BLaER1 treated with 17β-estradiol and CSF1 and Interleukin-3, amounts not matched to agents 10 nM and 100 nM (cell line): ENCODE results near the gene BMPER.

Source experiments
- H3K27ac ChIP-seq, 11 experiments: shearing (Covaris generic); formaldehyde crosslinking; 2 replicates each; pipeline ENCODE4 v1.8.1; 2022
- H3K27me3 ChIP-seq, 11 experiments: shearing (Covaris generic); formaldehyde crosslinking; 2 replicates each; pipeline ENCODE4 v1.8.1; 2022
- H3K36me3 ChIP-seq, 11 experiments: shearing (Covaris generic); formaldehyde crosslinking; 2 replicates each; pipeline ENCODE4 v1.8.1; 2022
- H3K4me1 ChIP-seq, 10 experiments: shearing (Covaris generic); formaldehyde crosslinking; 2 replicates each; pipeline ENCODE4 v1.8.1; 2022
- H3K4me2 ChIP-seq, 11 experiments: shearing (Covaris generic); formaldehyde crosslinking; 2 replicates each; pipeline ENCODE4 v1.8.1; 2022
- H3K4me3 ChIP-seq, 10 experiments: shearing (Covaris generic); formaldehyde crosslinking; 2 replicates each; pipeline ENCODE4 v1.8.1; 2022
- H3K9ac ChIP-seq, 11 experiments: shearing (Covaris generic); formaldehyde crosslinking; 2 replicates each; pipeline ENCODE4 v1.8.1; 2022
- H3K9me3 ChIP-seq, 11 experiments: shearing (Covaris generic); formaldehyde crosslinking; replicated peaks in 1 of 11; 2 replicates each; pipeline ENCODE4 v1.8.1; 2022
- H4K20me1 ChIP-seq, 11 experiments: shearing (Covaris generic); formaldehyde crosslinking; 2 replicates each; pipeline ENCODE4 v1.8.1; 2022
- Cebpa-rat ChIP-seq, 11 experiments: shearing (Covaris generic); IDR thresholded peaks; 2 replicates each; pipeline ENCODE4 v1.8.1; 2022

Gene BMPER

DNA sequence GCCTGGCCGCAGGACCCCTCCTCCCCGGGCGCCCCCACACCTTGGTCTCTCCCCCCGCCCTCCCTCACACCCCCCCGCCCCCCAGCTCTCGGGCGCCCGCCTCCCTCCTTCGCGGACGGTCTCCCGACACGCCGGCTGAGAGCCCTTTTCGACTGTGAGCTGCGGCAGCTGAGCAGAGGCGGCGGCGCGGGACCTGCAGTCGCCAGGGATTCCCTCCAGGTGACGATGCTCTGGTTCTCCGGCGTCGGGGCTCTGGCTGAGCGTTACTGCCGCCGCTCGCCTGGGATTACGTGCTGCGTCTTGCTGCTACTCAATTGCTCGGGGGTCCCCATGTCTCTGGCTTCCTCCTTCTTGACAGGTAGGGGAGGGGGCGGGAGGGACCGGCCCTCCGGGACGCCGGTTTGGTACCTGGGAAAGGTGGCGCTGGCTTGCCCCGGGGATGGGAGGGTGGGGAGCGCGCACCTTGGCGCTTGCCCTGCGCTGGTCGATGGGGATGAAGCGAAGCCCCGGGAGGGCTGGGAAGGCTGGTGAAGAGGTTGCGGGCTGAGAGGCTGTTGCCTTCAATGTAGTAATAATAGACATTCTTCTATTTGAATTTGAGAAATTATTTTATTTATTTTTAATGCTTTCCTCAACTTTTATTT is at the start of gene BMPER:
Gene BMPER (plus strand): TSS at position 151 of the 644 bp plus-strand sequence. CDS start 75 bp downstream, at position 226.
- no peak for TF ChIP-seq Cebpa-rat (IDR thresholded peaks at IDR 0.05)
- Histone ChIP-seq H3K9ac (peak within 1 kb of the TSS; percentile 57 to 77 (median 68)), H4K20me1 (peaks cover 0 to 7% (median 0%) of the 10 kb centered on the region in 11 experiments; a peak in 2 of 22 replicates), H3K4me1 (peaks cover 0 to 12% (median 7%) of the 10 kb centered on the region in 10 experiments; a peak in 13 of 20 replicates), H3K27ac (peak within 1 kb of the TSS in 2 of 11 experiments; percentile 5 to 15; a peak in 2 of 22 replicates), H3K4me2 (peak within 1 kb of the TSS; percentile 86 to 100 (median 97)), H3K4me3 (peak within 1 kb of the TSS; percentile 63 to 74 (median 70)), H3K36me3 (no peaks in the 10 kb centered on the region), H3K27me3 (peaks cover 57 to 67% (median 62%) of the 10 kb centered on the region in 11 experiments), H3K9me3 (no peaks in the 10 kb centered on the region)

DNA sequence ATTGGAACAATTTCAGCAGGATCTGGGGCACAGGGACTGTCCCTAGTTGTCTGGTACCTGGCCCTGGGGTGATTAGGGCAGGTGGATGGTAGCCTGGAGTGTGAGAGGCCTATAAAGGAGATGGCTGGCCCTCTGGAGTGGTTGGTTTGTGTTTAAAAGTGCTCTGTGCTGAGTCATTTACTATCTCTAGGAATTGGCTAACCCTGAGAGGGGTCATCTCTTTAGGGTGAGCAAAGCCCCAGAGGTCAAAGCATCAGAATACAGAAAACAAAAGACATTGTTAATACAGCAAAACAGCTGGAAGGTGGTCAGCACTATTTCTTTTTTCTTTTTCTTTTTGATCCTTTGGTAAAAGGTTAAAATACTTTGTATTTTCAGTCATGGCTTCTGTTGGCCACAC is 43.4 kb upstream of the BMPER start:
- Histone ChIP-seq H3K9ac (no peak overlapping the region), H3K36me3 (no peaks in the 10 kb centered on the region), H3K27me3 (no peaks in the 10 kb centered on the region), H3K4me3 (no peak overlapping the region), H3K27ac (no peak overlapping the region), H3K9me3 (peaks cover 5 to 25% (median 14%) of the 10 kb centered on the region in 11 experiments; a peak in 16 of 22 replicates), H4K20me1 (no peaks in the 10 kb centered on the region), H3K4me2 (no peak overlapping the region), H3K4me1 (no peaks in the 10 kb centered on the region)
- TF ChIP-seq Cebpa-rat (IDR thresholded peaks at IDR 0.05), result no peak

DNA sequence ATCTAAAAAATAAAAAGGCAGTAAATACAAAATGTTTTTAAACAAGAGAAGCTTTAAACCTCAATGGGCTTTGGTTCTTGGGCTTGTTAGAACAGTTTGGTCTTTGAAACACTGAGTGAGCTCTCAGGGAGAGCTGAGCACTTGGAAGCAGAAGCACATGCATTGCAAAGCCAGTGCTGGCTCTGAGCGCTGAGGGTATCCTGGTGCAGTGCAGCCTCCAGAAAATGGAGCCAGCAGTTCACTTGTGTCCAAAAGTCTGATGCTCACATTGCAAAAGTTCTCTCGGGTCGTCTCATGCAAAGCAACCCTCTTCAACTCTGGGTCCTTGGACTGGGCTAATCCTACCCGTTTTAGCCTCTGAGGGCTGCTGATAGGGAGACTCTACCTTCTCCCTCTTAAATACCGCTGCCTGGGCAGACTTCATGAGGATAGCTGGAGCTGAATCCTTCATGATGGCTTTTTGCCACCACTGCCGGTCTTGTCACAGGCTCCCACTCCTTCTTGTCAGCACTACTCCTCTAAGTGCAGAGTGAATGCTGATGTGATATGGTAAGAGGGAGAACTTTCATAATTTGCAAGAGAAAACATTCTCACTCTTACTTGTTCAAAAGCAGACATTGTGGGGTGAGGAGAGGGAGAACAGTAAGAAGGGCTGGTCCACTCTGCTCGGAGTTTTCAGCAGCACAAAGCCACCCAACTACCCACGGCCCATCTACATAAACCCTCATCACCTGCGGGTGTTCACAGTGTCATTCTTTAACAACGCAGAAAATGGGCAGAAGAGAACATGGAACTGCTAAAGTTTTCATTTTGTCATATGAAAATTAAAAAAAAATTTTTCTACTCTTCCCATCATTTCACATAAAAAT is 42.2 kb upstream of the BMPER start:
- H3K9me3 ChIP-seq, result peaks cover 5 to 25% (median 14%) of the 10 kb centered on the region in 11 experiments; a peak in 16 of 22 replicates
- no peak overlapping the region for H3K4me2 ChIP-seq
- H3K27ac ChIP-seq, result no peak overlapping the region
- no peaks in the 10 kb centered on the region for H3K4me1 ChIP-seq
- no peak overlapping the region for H3K4me3 ChIP-seq
- no peak for TF ChIP-seq Cebpa-rat (IDR thresholded peaks at IDR 0.05)
- H4K20me1 ChIP-seq, result no peaks in the 10 kb centered on the region
- no peaks in the 10 kb centered on the region for H3K27me3 ChIP-seq
- H3K36me3 ChIP-seq, result no peaks in the 10 kb centered on the region
- no peak overlapping the region for H3K9ac ChIP-seq

DNA sequence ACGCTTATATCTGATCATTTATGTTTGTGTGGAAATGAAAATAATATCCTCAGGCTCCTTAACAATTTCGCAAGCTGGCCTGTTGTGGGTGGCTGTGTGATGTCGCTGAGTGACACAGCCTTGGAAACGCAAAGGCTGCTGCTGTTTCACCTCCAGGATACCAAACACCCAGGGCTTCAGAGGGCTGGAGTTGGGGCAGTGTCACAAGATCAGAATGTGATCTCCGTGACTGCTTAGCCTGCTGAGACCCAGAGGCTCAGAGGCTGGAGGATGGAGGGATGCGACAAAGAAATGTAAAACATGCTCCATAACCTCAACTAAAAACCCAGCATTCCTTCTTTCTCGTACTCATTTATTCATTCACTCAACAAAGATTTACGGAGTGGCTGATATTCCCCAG is 37.2 kb upstream of the BMPER start:
- H3K4me3 ChIP-seq, result no peak overlapping the region
- H3K27me3 ChIP-seq, result no peaks in the 10 kb centered on the region
- H4K20me1 ChIP-seq, result no peaks in the 10 kb centered on the region
- TF ChIP-seq Cebpa-rat (IDR thresholded peaks at IDR 0.05), result no peak
- H3K4me1 ChIP-seq, result no peaks in the 10 kb centered on the region
- H3K9ac ChIP-seq, result no peak overlapping the region
- peaks cover 0 to 7% (median 5%) of the 10 kb centered on the region in 11 experiments; a peak in 8 of 22 replicates for H3K9me3 ChIP-seq
- no peak overlapping the region for H3K27ac ChIP-seq
- no peaks in the 10 kb centered on the region for H3K36me3 ChIP-seq
- no peak overlapping the region for H3K4me2 ChIP-seq

DNA sequence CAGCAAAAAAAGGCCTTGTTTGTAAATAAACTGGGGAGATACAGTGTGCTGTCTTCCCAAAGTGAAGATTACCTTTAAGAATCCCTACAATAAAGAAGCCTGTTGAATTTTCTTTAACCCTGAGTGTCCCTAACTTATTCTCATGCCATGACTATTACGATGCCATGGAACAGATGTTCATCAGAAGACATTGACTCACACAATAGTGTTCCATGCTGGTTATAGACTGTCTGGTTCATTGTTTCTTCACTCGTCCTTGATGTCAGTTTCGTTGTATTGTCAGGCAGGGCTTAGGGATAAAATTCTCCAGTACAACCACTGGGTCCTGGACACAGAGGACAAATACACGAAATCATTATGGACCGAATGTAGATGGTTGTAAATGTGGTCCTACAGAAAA is 36.2 kb upstream of the BMPER start:
- TF ChIP-seq Cebpa-rat (IDR thresholded peaks at IDR 0.05), result no peak
- no peak overlapping the region for H3K27ac ChIP-seq
- H4K20me1 ChIP-seq, result no peaks in the 10 kb centered on the region

DNA sequence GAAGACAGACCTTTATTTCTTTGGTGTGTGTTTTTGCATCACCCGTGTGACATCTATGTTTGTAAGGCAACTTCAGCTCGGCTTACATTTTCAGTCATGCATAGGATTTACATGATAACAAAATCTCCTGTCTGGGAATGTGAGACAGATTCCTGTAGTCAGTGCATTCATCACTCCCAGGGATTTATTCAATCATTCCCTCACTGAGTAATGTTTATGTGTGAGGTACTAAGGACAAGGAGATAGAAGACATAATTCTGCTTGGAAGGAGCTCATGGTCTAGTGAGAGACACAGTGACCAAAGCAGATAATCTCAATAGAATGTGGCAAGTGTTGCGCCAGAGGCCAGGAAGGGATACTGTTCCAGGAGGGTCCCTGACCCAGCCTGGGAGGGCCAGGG is 35.2 kb upstream of the BMPER start:
- Histone ChIP-seq H3K4me2 (no peak overlapping the region), H3K4me1 (peaks cover 0 to 9% (median 6%) of the 10 kb centered on the region in 10 experiments; a peak in 11 of 20 replicates), H3K27ac (no peak overlapping the region), H3K9ac (no peak overlapping the region), H3K4me3 (no peak overlapping the region), H3K9me3 (peaks cover 0 to 7% (median 5%) of the 10 kb centered on the region in 11 experiments; a peak in 8 of 22 replicates), H3K27me3 (no peaks in the 10 kb centered on the region), H4K20me1 (no peaks in the 10 kb centered on the region), H3K36me3 (no peaks in the 10 kb centered on the region)
- TF ChIP-seq Cebpa-rat (IDR thresholded peaks at IDR 0.05), result no peak

More for the DNA sequence above, 36.2 kb upstream of the BMPER start:
- Histone ChIP-seq H3K9me3 (peaks cover 0 to 7% (median 5%) of the 10 kb centered on the region in 11 experiments; a peak in 8 of 22 replicates), H3K36me3 (no peaks in the 10 kb centered on the region), H3K4me3 (no peak overlapping the region), H3K4me2 (no peak overlapping the region), H3K27me3 (no peaks in the 10 kb centered on the region), H3K9ac (no peak overlapping the region), H3K4me1 (no peaks in the 10 kb centered on the region)

DNA sequence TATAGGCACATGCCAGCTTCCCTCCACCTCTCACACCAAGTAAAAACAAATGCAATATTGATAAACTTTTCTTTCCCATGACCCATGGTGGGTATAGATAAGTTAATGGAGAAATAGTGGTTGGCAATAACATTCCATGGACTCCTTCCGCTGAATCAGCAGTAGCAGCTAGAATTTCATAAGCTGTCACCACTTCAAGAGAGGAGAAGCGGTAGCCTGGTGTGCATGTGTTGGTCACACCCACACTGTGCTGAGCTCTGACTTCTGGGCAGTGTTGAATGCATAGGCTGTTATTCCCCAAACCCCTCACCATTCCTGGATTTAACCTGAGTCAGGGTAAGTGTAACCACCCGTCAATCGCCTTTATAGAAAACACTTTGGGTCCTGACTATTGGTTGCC is 32.5 kb upstream of the BMPER start:
- Histone ChIP-seq H3K9ac (no peak overlapping the region), H3K4me1 (peaks cover 0 to 13% (median 7%) of the 10 kb centered on the region in 10 experiments; a peak in 12 of 20 replicates), H3K9me3 (no peaks in the 10 kb centered on the region), H3K4me2 (no peak overlapping the region), H3K27ac (no peak overlapping the region), H4K20me1 (no peaks in the 10 kb centered on the region), H3K36me3 (no peaks in the 10 kb centered on the region), H3K27me3 (no peaks in the 10 kb centered on the region), H3K4me3 (no peak overlapping the region)
- no peak for TF ChIP-seq Cebpa-rat (IDR thresholded peaks at IDR 0.05)

DNA sequence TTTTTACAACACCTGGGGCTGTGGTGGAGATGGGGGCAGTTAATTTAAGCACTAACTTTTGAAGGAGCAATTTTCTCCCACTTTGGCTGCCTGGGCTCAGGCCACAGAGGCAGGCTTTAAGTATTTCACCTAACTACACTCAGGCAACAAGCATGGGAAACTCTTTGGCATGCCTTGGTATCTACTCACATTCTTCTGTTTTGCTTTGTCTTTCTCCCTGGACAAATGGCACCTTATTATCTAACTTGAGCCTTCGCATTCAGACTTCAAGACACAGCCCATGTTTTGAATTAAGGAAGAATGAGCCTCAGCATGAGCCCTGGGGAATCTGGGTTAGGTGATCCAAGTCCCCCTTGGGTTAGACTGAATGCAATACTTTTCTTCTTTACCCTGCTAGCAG is 31.8 kb upstream of the BMPER start:
- Histone ChIP-seq H3K4me3 (no peak overlapping the region), H3K36me3 (no peaks in the 10 kb centered on the region), H3K9me3 (no peaks in the 10 kb centered on the region), H3K27ac (no peak overlapping the region), H3K27me3 (no peaks in the 10 kb centered on the region), H3K4me2 (no peak overlapping the region), H4K20me1 (no peaks in the 10 kb centered on the region), H3K4me1 (peaks cover 0 to 13% (median 7%) of the 10 kb centered on the region in 10 experiments; a peak in 12 of 20 replicates), H3K9ac (no peak overlapping the region)
- TF ChIP-seq Cebpa-rat (IDR thresholded peaks at IDR 0.05), result no peak
